ENCODE results near the gene ZNF610. TPM values are rescaled to one million over a fixed set of nuclear protein-coding genes. Genes with fewer than 3 reads are reported as not detected.

The ZNF610 gene
- total and polyA plus RNA-seq, 12 donors, result 1.9 to 13.6 (median 4.3) TPM

- TF ChIP-seq CTCF (IDR thresholded peaks at IDR 0.05) (peak in 2 of 6 experiments; percentile 11 to 13), POLR2A (IDR thresholded peaks at IDR 0.05) (peak; percentile 36 to 59)
- Histone ChIP-seq H3K4me3 (peak within 1 kb of the TSS; percentile 7 to 82 (median 37)), H3K4me1 (replicated peaks in 1 of 2) (peaks cover 5% of the 10 kb centered on the region in 2 donors), H3K36me3 (replicated peaks in 1 of 2) (peaks cover 0 to 21% of the 10 kb centered on the region in 2 donors), H3K9me3 (replicated peaks in 1 of 3) (peaks cover 0 to 28% (median 6%) of the 10 kb centered on the region in 3 donors), H3K27ac (peak within 1 kb of the TSS; percentile 71 to 99 (median 90)), H3K27me3 (no peaks in the 10 kb centered on the region)
- peak; percentile 91 to 96 (median 93) for DNase-seq
- WGBS, 4 donors, result 1 to 4% (median 1%) methylated on average over 33 to 52 of the region's 52 CpGs
- intact Hi-C loops (cut with DNase I), result no loop called here
Measured at GRCh38 chr19:52369559-52370340, 33.7 kb downstream of the ZNF610 start, which contains the start of gene ZNF880. TSS of gene ZNF880 (plus strand) at chr19:52369923. CDS start at chr19:52369966, 43 bp downstream.

DNA sequence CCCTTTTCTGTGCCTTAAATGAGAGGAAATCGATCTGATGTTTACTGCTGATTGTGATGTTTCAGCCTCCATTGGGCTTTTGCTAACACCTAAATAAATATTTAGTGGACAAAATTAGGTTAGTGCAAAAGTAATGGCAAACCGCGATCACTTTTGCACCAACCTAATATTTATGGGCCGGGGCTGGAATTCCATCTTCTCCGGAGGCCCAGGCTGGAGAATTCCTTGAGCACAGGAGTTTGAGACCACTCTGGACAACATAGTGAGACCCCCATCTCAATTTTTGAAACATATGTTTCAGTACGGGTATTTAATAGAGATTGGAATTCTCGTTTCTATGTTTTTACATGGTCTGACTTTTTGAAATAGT lies 34.3 kb downstream of the ZNF610 start:
- Histone ChIP-seq H3K27me3 (no peaks in the 10 kb centered on the region), H3K9me3 (replicated peaks in 1 of 3) (peaks cover 0 to 23% (median 6%) of the 10 kb centered on the region in 3 donors), H3K36me3 (replicated peaks in 1 of 2) (peaks cover 0 to 27% of the 10 kb centered on the region in 2 donors), H3K4me3 (peak overlapping the region; percentile 7 to 82 (median 37)), H3K27ac (peak overlapping the region; percentile 71 to 99 (median 90)), H3K4me1 (replicated peaks in 1 of 2) (peaks cover 5% of the 10 kb centered on the region in 2 donors)
- DNase-seq, result no peak
- WGBS, 4 donors, result 41 to 47% (median 43%) methylated on average over 7 of the region's 7 CpGs
- TF ChIP-seq POLR2A (IDR thresholded peaks at IDR 0.05) (no peak), CTCF (IDR thresholded peaks at IDR 0.05) (no peak)
- intact Hi-C loops (cut with DNase I), result no loop called here

DNA sequence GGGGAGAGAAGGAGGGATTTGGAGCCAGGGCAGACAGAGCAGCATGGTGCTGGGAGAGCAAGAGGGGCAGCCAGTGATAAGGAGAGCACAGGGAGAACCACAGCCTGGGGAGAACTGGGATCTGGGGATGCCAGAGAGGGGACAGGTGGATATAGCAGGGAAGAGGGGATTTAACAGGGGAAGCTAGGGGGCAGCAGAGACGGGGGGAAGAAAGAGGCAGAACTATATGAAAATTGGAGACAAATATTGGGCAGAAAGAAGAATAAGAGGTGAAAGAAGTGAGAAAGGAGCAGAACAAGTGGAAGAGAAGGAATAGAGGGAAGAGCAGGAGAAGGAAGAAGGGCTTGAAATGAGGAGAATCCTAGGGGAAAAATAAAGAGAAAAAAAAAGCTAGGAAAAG lies 55.1 kb downstream of the ZNF610 start:
- no peak for DNase-seq
- intact Hi-C loops (cut with DNase I), result no loop called here
- no peaks in the 10 kb centered on the region for H3K4me1 ChIP-seq (replicated peaks in 1 of 2)
- no peaks in the 10 kb centered on the region for H3K27me3 ChIP-seq
- H3K27ac ChIP-seq, result no peak overlapping the region
- no peak overlapping the region for H3K4me3 ChIP-seq
- TF ChIP-seq CTCF (IDR thresholded peaks at IDR 0.05), result no peak
- TF ChIP-seq POLR2A (IDR thresholded peaks at IDR 0.05), result no peak
- H3K9me3 ChIP-seq (replicated peaks in 1 of 3), result peaks cover 0 to 36% (median 0%) of the 10 kb centered on the region in 3 donors
- WGBS, 4 donors, result 46 to 69% (median 48%) methylated on average over 1 of the region's 1 CpG
- no peaks in the 10 kb centered on the region for H3K36me3 ChIP-seq (replicated peaks in 1 of 2)

DNA sequence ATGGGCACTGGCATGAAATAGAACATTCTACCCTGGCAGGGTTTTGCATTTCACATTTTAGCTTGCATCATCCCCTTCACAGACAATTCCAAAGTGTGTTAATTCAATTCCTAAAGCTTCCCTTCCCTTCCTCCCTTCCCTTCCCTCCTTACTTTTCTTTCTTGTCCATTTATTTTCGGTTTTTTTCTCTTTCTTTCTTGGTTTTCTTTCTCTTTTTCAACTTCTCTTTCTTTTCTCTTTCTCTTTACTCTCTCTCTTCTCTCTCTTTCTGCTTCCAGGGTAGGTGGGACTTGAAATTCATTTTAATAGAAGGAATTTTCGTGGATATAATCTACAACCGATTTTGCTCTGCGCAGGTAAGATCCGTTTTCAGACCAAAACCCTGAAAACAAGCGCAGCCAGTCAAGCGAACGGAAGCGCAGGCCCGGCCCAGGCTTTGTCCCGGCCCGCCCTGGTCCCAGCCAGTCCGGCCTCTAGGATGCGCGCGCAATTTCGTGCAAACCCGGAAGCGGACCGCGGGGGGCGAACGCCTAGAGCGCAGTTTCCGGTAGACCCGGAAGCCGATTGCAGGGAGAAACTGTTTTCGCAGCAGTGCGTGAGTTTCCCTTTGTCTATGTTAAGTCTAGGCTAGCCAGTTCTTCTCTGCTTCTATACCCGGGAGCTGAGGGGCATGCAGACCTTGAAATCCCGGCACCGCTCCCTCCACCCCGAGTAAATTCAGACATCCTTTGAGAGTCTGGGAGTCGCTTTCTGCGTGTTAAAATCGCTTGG lies 61.5 kb downstream of the ZNF610 start, which contains the start of gene ZNF528:
TSS of gene ZNF528 (plus strand) at position 540 of the 771 bp plus-strand sequence. CDS start 4,165 bp downstream, outside the sequence.
- DNase-seq, result peak; percentile 95 to 98 (median 97)
- Histone ChIP-seq H3K27me3 (no peaks in the 10 kb centered on the region), H3K27ac (peak within 1 kb of the TSS in 4 of 5 donors; percentile 22 to 83 (median 58)), H3K9me3 (replicated peaks in 1 of 3) (peaks cover 0 to 4% (median 0%) of the 10 kb centered on the region in 3 donors), H3K36me3 (replicated peaks in 1 of 2) (peaks cover 0 to 10% of the 10 kb centered on the region in 2 donors), H3K4me1 (replicated peaks in 1 of 2) (peaks cover 10 to 15% of the 10 kb centered on the region in 2 donors), H3K4me3 (peak within 1 kb of the TSS; percentile 26 to 84 (median 68))
- 0 to 1% (median 1%) methylated on average over 18 to 36 of the region's 36 CpGs for WGBS, 4 donors
- TF ChIP-seq CTCF (IDR thresholded peaks at IDR 0.05) (no peak), POLR2A (IDR thresholded peaks at IDR 0.05) (peak; percentile 29 to 67)
- intact Hi-C loops (cut with DNase I), result no loop called here
